Choroid plexus epithelial cell (primary cell): Measurements from ENCODE around the gene POC1A.
A peak's percentile ranks its signal among the peaks of the same experiment; 100 is the strongest.

ENCODE experiments used
- DNase-seq: peaks from one replicate; pipeline ENCODE4 v3.0.0-alpha.2; 2010; ENCODE audit warnings: low read depth
- H3K4me3 ChIP-seq: 2 replicates; pipeline ENCODE4 v1.5.1; 2011; ENCODE audit warnings: low read depth, mild to moderate bottlenecking, control low read depth, low read length, moderate library complexity
- CTCF ChIP-seq: conservative IDR thresholded peaks from 2 replicates; pipeline ENCODE4 v1.5.1; 2011; ENCODE audit warnings: low read depth, mild to moderate bottlenecking, control low read depth, inconsistent platforms, low read length, moderate library complexity

POC1A gene

GRCh38 chr3:52040600-52040999, 113.6 kb downstream of the POC1A start:
- TF ChIP-seq CTCF, result no peak
- DNase-seq, result no peak
- no peak overlapping the region for H3K4me3 ChIP-seq

GRCh38 chr3:52039846-52040245, 114.4 kb downstream of the POC1A start:
- no peak for DNase-seq
- no peak for TF ChIP-seq CTCF
- no peak overlapping the region for H3K4me3 ChIP-seq

DNA sequence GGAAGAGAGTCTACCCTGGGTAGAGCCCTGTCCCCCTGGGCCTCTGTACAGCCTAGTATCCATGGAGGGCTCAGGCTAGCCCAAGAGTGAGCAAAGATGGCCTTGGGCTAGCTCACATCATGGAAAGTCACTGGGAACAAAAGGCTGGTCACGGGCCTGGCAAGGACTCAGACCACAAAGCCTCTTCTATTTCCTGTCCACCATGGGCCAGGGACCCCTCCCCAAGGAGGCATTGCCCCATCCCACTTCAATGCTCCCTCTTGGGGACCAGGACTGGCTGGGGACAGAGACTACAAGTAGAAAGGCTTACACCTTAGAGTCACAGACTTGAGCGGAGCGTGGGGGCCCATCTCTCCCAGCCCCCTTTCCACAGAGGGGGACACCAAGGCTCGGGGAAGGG, 114.8 kb downstream of the POC1A start:
- no peak overlapping the region for H3K4me3 ChIP-seq

DNA sequence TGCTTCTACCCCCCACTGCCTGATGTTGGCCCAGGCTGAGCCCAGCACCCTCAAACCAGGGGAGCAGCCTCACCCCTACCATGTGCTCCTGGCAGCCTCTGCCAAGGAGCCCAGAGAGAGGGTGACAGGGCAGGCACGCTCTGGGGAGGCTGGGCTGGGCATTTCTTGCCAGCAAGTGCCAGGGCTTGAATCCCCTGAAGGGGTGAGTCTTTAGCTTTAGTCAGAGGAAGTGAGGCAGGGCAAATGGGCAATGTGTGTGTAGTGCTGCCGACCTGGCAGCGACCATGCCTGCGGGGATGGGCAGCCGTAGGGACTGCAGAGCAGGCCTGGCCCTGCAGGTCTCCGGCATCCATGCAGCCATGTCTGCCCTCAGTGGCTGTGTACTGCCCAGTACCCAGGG, 116.0 kb downstream of the POC1A start:
- TF ChIP-seq CTCF, result no peak
- DNase-seq, result no peak
- H3K4me3 ChIP-seq, result no peak overlapping the region

More for the DNA sequence above, 114.8 kb downstream of the POC1A start:
- no peak for TF ChIP-seq CTCF
- DNase-seq, result no peak

- H3K4me3 ChIP-seq, result no peak overlapping the region
- DNase-seq, result no peak
- TF ChIP-seq CTCF, result no peak
Observed at GRCh38 chr3:52037291-52037690, 116.9 kb downstream of the POC1A start.

GRCh38 chr3:52036829-52037228, 117.4 kb downstream of the POC1A start:
- H3K4me3 ChIP-seq, result no peak overlapping the region
- peak; percentile 10 for TF ChIP-seq CTCF
- no peak for DNase-seq

- no peak for TF ChIP-seq CTCF
- DNase-seq, result no peak
Observed at GRCh38 chr3:52036222-52036694, 118.0 kb downstream of the POC1A start.

More at GRCh38 chr3:52036222-52036694, 118.0 kb downstream of the POC1A start:
- H3K4me3 ChIP-seq, result no peak overlapping the region
